ENCODE measurements around the gene HIPK4.

The HIPK4 gene

GRCh38 chr19:40395956-40396355 lies 6.0 kb upstream of the HIPK4 start:
- H3K27me3 ChIP-seq (replicated peaks; ENCODE audit: control insufficient read depth, insufficient read depth, low read length), result no peaks in the 10 kb centered on the region; the same call in 1 of the 2 replicates
- no peak overlapping the region for H3K4me3 ChIP-seq (replicated peaks; ENCODE audit: low read depth, low read length)
- no peak for TF ChIP-seq CTCF (IDR thresholded peaks at IDR 0.05; ENCODE audit: insufficient read depth, low read length, poor library complexity, severe bottlenecking)
- no peak for DNase-seq (ENCODE audit: extremely low read depth, insufficient read length)
- no peaks in the 10 kb centered on the region for H3K36me3 ChIP-seq (ENCODE audit: control insufficient read depth, insufficient read depth, low read length)

GRCh38 chr19:40394816-40395210 lies 4.8 kb upstream of the HIPK4 start:
- H3K4me3 ChIP-seq (replicated peaks; ENCODE audit: low read depth, low read length), result no peak overlapping the region
- no peaks in the 10 kb centered on the region for H3K36me3 ChIP-seq (ENCODE audit: control insufficient read depth, insufficient read depth, low read length)
- no peak for DNase-seq (ENCODE audit: extremely low read depth, insufficient read length)
- no peaks in the 10 kb centered on the region; the same call in 1 of the 2 replicates for H3K27me3 ChIP-seq (replicated peaks; ENCODE audit: control insufficient read depth, insufficient read depth, low read length)
- TF ChIP-seq CTCF (IDR thresholded peaks at IDR 0.05; ENCODE audit: insufficient read depth, low read length, poor library complexity, severe bottlenecking), result no peak

GRCh38 chr19:40393894-40394815 lies 4.2 kb upstream of the HIPK4 start:
- Histone ChIP-seq H3K4me3 (replicated peaks; ENCODE audit: low read depth, low read length) (no peak overlapping the region), H3K36me3 (ENCODE audit: control insufficient read depth, insufficient read depth, low read length) (no peaks in the 10 kb centered on the region), H3K27me3 (replicated peaks; ENCODE audit: control insufficient read depth, insufficient read depth, low read length) (no peaks in the 10 kb centered on the region; the same call in 1 of the 2 replicates)
- no peak for TF ChIP-seq CTCF (IDR thresholded peaks at IDR 0.05; ENCODE audit: insufficient read depth, low read length, poor library complexity, severe bottlenecking)
- no peak for DNase-seq (ENCODE audit: extremely low read depth, insufficient read length)

- no peak for DNase-seq (ENCODE audit: extremely low read depth, insufficient read length)
- Histone ChIP-seq H3K27me3 (replicated peaks; ENCODE audit: control insufficient read depth, insufficient read depth, low read length) (no peaks in the 10 kb centered on the region; the same call in 1 of the 2 replicates), H3K4me3 (replicated peaks; ENCODE audit: low read depth, low read length) (no peak overlapping the region), H3K36me3 (ENCODE audit: control insufficient read depth, insufficient read depth, low read length) (no peaks in the 10 kb centered on the region)
- peak; percentile 39 for TF ChIP-seq CTCF (IDR thresholded peaks at IDR 0.05; ENCODE audit: insufficient read depth, low read length, poor library complexity, severe bottlenecking)
Observed at GRCh38 chr19:40392894-40393517, 3.0 kb upstream of the HIPK4 start.

GRCh38 chr19:40392123-40392522 lies 2.1 kb upstream of the HIPK4 start:
- H3K27me3 ChIP-seq (replicated peaks; ENCODE audit: control insufficient read depth, insufficient read depth, low read length), result no peaks in the 10 kb centered on the region
- no peak overlapping the region for H3K4me3 ChIP-seq (replicated peaks; ENCODE audit: low read depth, low read length)
- TF ChIP-seq CTCF (IDR thresholded peaks at IDR 0.05; ENCODE audit: insufficient read depth, low read length, poor library complexity, severe bottlenecking), result no peak
- H3K36me3 ChIP-seq (ENCODE audit: control insufficient read depth, insufficient read depth, low read length), result no peaks in the 10 kb centered on the region
- DNase-seq (ENCODE audit: extremely low read depth, insufficient read length), result no peak
